A172 (cell line): ENCODE measurements around the gene FRYL. TPM values are rescaled to one million over a fixed set of nuclear protein-coding genes. Genes with fewer than 3 reads are reported as not detected.

ENCODE experiments used
- total RNA-seq: library from RNA; depleted of rRNA; stranded (reverse); fragments of >200 nt; shearing (Covaris generic); gene quantifications from 2 replicates; pipeline ENCODE4 v1.2.3, GENCODE V29; 2014; rRNA removed

FRYL gene
- total RNA-seq, 1 experiment from 2014 or later = 30.0 TPM

Other genes starting within 250 kb of the FRYL start
- gene OCIAD1, start 50.8 kb upstream of the FRYL start, total RNA-seq = 171 and 183 TPM in 2 replicates
- gene OCIAD2, start 126.5 kb upstream of the FRYL start, total RNA-seq = 128 and 158 TPM in 2 replicates
- gene CWH43, start 206.0 kb upstream of the FRYL start, total RNA-seq = not detected in 2 replicates